ENCODE results near the gene HNRNPDL. TPM values are rescaled to one million over a fixed set of nuclear protein-coding genes. Genes with fewer than 3 reads are reported as not detected.

The HNRNPDL gene
- total and polyA plus RNA-seq, 2 experiments from 2014 or later: 132 to 150 TPM

GRCh38 chr4:82439088-82439487 lies 8.8 kb upstream of the HNRNPDL start:
- in situ Hi-C loops (cut with MboI): no loop called here
- Histone ChIP-seq H3K9me2 (ENCODE audit: insufficient read depth) (no peaks in the 10 kb centered on the region), H3K27ac (no peak overlapping the region), H3K4me3 (no peak overlapping the region), H3K9me3 (ENCODE audit: low read depth) (no peaks in the 10 kb centered on the region), H3K4me1 (ENCODE audit: insufficient read depth) (peaks cover 7% of the 10 kb centered on the region; the same call in 1 of the 2 replicates), H3K4me2 (ENCODE audit: unreplicated experiment) (no peak overlapping the region), H3K27me3 (replicated peaks; ENCODE audit: insufficient read depth) (no peaks in the 10 kb centered on the region), H2AFZ (no peak overlapping the region), H3F3A (ENCODE audit: insufficient read depth) (no peaks in the 10 kb centered on the region), H4K20me1 (ENCODE audit: insufficient read depth) (no peaks in the 10 kb centered on the region), H3K36me3 (ENCODE audit: low read depth) (no peaks in the 10 kb centered on the region), H3K9ac (no peak overlapping the region), H3K79me2 (ENCODE audit: insufficient read depth) (peaks cover 99% of the 10 kb centered on the region)
- no peak for DNase-seq
- no peak for TF ChIP-seq EZH2phosphoT487 (IDR thresholded peaks at IDR 0.05; ENCODE audit: insufficient read depth, low read depth)
- TF ChIP-seq EZH2 (IDR thresholded peaks at IDR 0.05; ENCODE audit: insufficient read depth, poor library complexity, severe bottlenecking): no peak
- 78 to 79% methylated on average over 2 of the region's 2 CpGs for WGBS, 2 experiments (ENCODE audit: low coverage in 1 of 2, low lambda C conversion rate in 2 of 2, missing lambda C conversion rate in 2 of 2)

GRCh38 chr4:82437285-82438005 lies 7.2 kb upstream of the HNRNPDL start:
- peak; percentile 53 for DNase-seq

GRCh38 chr4:82436780-82437179 lies 6.5 kb upstream of the HNRNPDL start:
- H3K4me1 ChIP-seq (ENCODE audit: insufficient read depth): peaks cover 7% of the 10 kb centered on the region; the same call in 1 of the 2 replicates
- H2AFZ ChIP-seq: no peak overlapping the region
- H4K20me1 ChIP-seq (ENCODE audit: insufficient read depth): no peaks in the 10 kb centered on the region
- in situ Hi-C loops (cut with MboI): no loop called here
- H3K27me3 ChIP-seq (replicated peaks; ENCODE audit: insufficient read depth): no peaks in the 10 kb centered on the region
- no peaks in the 10 kb centered on the region for H3K9me3 ChIP-seq (ENCODE audit: low read depth)
- peaks cover 100% of the 10 kb centered on the region for H3K79me2 ChIP-seq (ENCODE audit: insufficient read depth)
- H3K9ac ChIP-seq: no peak overlapping the region
- H3K4me2 ChIP-seq (ENCODE audit: unreplicated experiment): no peak overlapping the region
- H3K9me2 ChIP-seq (ENCODE audit: insufficient read depth): no peaks in the 10 kb centered on the region
- 90 to 93% methylated on average over 4 of the region's 4 CpGs for WGBS, 2 experiments (ENCODE audit: low coverage in 1 of 2, low lambda C conversion rate in 2 of 2, missing lambda C conversion rate in 2 of 2)
- DNase-seq: no peak
- H3K4me3 ChIP-seq: no peak overlapping the region
- no peak overlapping the region for H3K27ac ChIP-seq
- no peaks in the 10 kb centered on the region for H3F3A ChIP-seq (ENCODE audit: insufficient read depth)
- H3K36me3 ChIP-seq (ENCODE audit: low read depth): no peaks in the 10 kb centered on the region
- TF ChIP-seq EZH2 (IDR thresholded peaks at IDR 0.05; ENCODE audit: insufficient read depth, poor library complexity, severe bottlenecking) (no peak), EZH2phosphoT487 (IDR thresholded peaks at IDR 0.05; ENCODE audit: insufficient read depth, low read depth) (no peak)

More at GRCh38 chr4:82437285-82438005, 7.2 kb upstream of the HNRNPDL start:
- H3K27me3 ChIP-seq (replicated peaks; ENCODE audit: insufficient read depth): no peaks in the 10 kb centered on the region
- H3K9me3 ChIP-seq (ENCODE audit: low read depth): no peaks in the 10 kb centered on the region
- no peak overlapping the region for H3K27ac ChIP-seq
- H3K4me3 ChIP-seq: no peak overlapping the region
- H3K9ac ChIP-seq: no peak overlapping the region
- 84 to 89% methylated on average over 4 of the region's 4 CpGs for WGBS, 2 experiments (ENCODE audit: low coverage in 1 of 2, low lambda C conversion rate in 2 of 2, missing lambda C conversion rate in 2 of 2)
- H3K4me2 ChIP-seq (ENCODE audit: unreplicated experiment): no peak overlapping the region
- peaks cover 100% of the 10 kb centered on the region for H3K79me2 ChIP-seq (ENCODE audit: insufficient read depth)
- no peaks in the 10 kb centered on the region for H3K36me3 ChIP-seq (ENCODE audit: low read depth)
- in situ Hi-C loops (cut with MboI): no loop called here
- peaks cover 7% of the 10 kb centered on the region; the same call in 1 of the 2 replicates for H3K4me1 ChIP-seq (ENCODE audit: insufficient read depth)
- no peak overlapping the region for H2AFZ ChIP-seq
- no peaks in the 10 kb centered on the region for H3F3A ChIP-seq (ENCODE audit: insufficient read depth)
- H4K20me1 ChIP-seq (ENCODE audit: insufficient read depth): no peaks in the 10 kb centered on the region
- TF ChIP-seq EZH2 (IDR thresholded peaks at IDR 0.05; ENCODE audit: insufficient read depth, poor library complexity, severe bottlenecking): no peak
- no peaks in the 10 kb centered on the region for H3K9me2 ChIP-seq (ENCODE audit: insufficient read depth)

- no peaks in the 10 kb centered on the region for H3K9me2 ChIP-seq (ENCODE audit: insufficient read depth)
- peaks cover 100% of the 10 kb centered on the region for H3K79me2 ChIP-seq (ENCODE audit: insufficient read depth)
- H3K9me3 ChIP-seq (ENCODE audit: low read depth): no peaks in the 10 kb centered on the region
- in situ Hi-C loops (cut with MboI): no loop called here
- H3F3A ChIP-seq (ENCODE audit: insufficient read depth): no peaks in the 10 kb centered on the region
- H3K4me2 ChIP-seq (ENCODE audit: unreplicated experiment): no peak overlapping the region
- H3K4me3 ChIP-seq: no peak overlapping the region
- no peaks in the 10 kb centered on the region for H4K20me1 ChIP-seq (ENCODE audit: insufficient read depth)
- no peaks in the 10 kb centered on the region for H3K36me3 ChIP-seq (ENCODE audit: low read depth)
- H3K4me1 ChIP-seq (ENCODE audit: insufficient read depth): peaks cover 7% of the 10 kb centered on the region; the same call in 1 of the 2 replicates
- no peaks in the 10 kb centered on the region for H3K27me3 ChIP-seq (replicated peaks; ENCODE audit: insufficient read depth)
- TF ChIP-seq EZH2 (IDR thresholded peaks at IDR 0.05; ENCODE audit: insufficient read depth, poor library complexity, severe bottlenecking): no peak
- no peak for TF ChIP-seq EZH2phosphoT487 (IDR thresholded peaks at IDR 0.05; ENCODE audit: insufficient read depth, low read depth)
- no peak for DNase-seq
- WGBS, 2 experiments (ENCODE audit: low coverage in 1 of 2, low lambda C conversion rate in 2 of 2, missing lambda C conversion rate in 2 of 2): 98 to 100% methylated on average over 5 of the region's 5 CpGs
- H3K9ac ChIP-seq: no peak overlapping the region
- H2AFZ ChIP-seq: no peak overlapping the region
- no peak overlapping the region for H3K27ac ChIP-seq
Observed at GRCh38 chr4:82436130-82436529, 5.9 kb upstream of the HNRNPDL start.

Measured in GM23248 (cell line).